MM.1S (cell line): Measurements from ENCODE around the gene CDC6.
A peak's percentile ranks its signal among the peaks of the same experiment; 100 is the strongest.

Source experiments
- DNase-seq: peaks from one replicate; pipeline ENCODE4 v3.0.0-alpha.2; 2015
- H2AFZ ChIP-seq: fragments of 300-600 bp; sonication (generic); 2 replicates; pipeline ENCODE4 v1.6.0; 2016; ENCODE audit warnings: antibody characterized with exemption, low read length
- H3F3A ChIP-seq: fragments of 300-600 bp; sonication (generic); 2 replicates; pipeline ENCODE4 v1.6.1; 2016; ENCODE audit warnings: mild to moderate bottlenecking, antibody characterized with exemption, low read length, moderate library complexity, mixed read lengths; ENCODE audit not compliant: insufficient read depth
- H3K27ac ChIP-seq: fragments of 300-600 bp; sonication (generic); 2 replicates; pipeline ENCODE4 v1.5.1; 2016; ENCODE audit warnings: mild to moderate bottlenecking, low read length
- H3K27me3 ChIP-seq: fragments of 300-600 bp; sonication (generic); replicated peaks from 2 replicates; pipeline ENCODE4 v1.6.0; 2016; ENCODE audit warnings: low read length; ENCODE audit not compliant: insufficient read depth
- H3K36me3 ChIP-seq: fragments of 300-600 bp; sonication (generic); replicated peaks from 2 replicates; pipeline ENCODE4 v1.6.1; 2016; ENCODE audit warnings: mild to moderate bottlenecking, low read length, mixed read lengths; ENCODE audit not compliant: insufficient read depth
- H3K4me1 ChIP-seq: fragments of 300-600 bp; sonication (generic); 2 replicates; pipeline ENCODE4 v1.6.1; 2016; ENCODE audit warnings: low read length, mixed read lengths
- H3K4me2 ChIP-seq: fragments of 300-600 bp; sonication (generic); 2 replicates; pipeline ENCODE4 v1.6.0; 2016; ENCODE audit warnings: low read depth, low read length
- H3K4me3 ChIP-seq: fragments of 300-600 bp; sonication (generic); 2 replicates; pipeline ENCODE4 v1.5.1; 2016; ENCODE audit warnings: low read length, mixed read lengths
- H3K79me2 ChIP-seq: fragments of 300-600 bp; sonication (generic); 2 replicates; pipeline ENCODE4 v1.6.1; 2016; ENCODE audit warnings: mixed run types, low read length, mixed read lengths
- H3K9ac ChIP-seq: fragments of 300-600 bp; sonication (generic); 2 replicates; pipeline ENCODE4 v1.6.1; 2016; ENCODE audit warnings: low read length, mixed read lengths
- H3K9me2 ChIP-seq: fragments of 300-600 bp; sonication (generic); replicated peaks from 2 replicates; pipeline ENCODE4 v1.6.1; 2016; ENCODE audit warnings: mild to moderate bottlenecking, low read length, mixed read lengths; ENCODE audit not compliant: insufficient read depth
- H3K9me3 ChIP-seq: fragments of 300-600 bp; sonication (generic); replicated peaks from 2 replicates; pipeline ENCODE4 v1.6.1; 2016; ENCODE audit warnings: mild to moderate bottlenecking, low read length, mixed read lengths; ENCODE audit not compliant: insufficient read depth
- H4K20me1 ChIP-seq: fragments of 300-600 bp; sonication (generic); 2 replicates; pipeline ENCODE4 v1.6.1; 2016; ENCODE audit warnings: mild to moderate bottlenecking, low read length, moderate library complexity, mixed read lengths; ENCODE audit not compliant: insufficient read depth
- EZH2 ChIP-seq: fragments of 300-600 bp; sonication (generic); optimal IDR thresholded peaks from 2 replicates; pipeline ENCODE3; 2017; ENCODE audit warnings: low read depth, mild to moderate bottlenecking, antibody characterized with exemption, low read length, mixed read lengths
- EZH2phosphoT487 ChIP-seq: fragments of 300-600 bp; sonication (generic); IDR thresholded peaks from 2 replicates; pipeline ENCODE4 v1.6.1; 2018; ENCODE audit warnings: antibody characterized with exemption, low read length
- TF ChIP-seq, protein P1 (sequence below): fragments of 300-600 bp; sonication (generic); IDR thresholded peaks from 2 replicates; pipeline ENCODE4 v1.5.1; 2016; ENCODE audit warnings: antibody characterized with exemption, low read length, mixed read lengths

The CDC6 gene, protein sequence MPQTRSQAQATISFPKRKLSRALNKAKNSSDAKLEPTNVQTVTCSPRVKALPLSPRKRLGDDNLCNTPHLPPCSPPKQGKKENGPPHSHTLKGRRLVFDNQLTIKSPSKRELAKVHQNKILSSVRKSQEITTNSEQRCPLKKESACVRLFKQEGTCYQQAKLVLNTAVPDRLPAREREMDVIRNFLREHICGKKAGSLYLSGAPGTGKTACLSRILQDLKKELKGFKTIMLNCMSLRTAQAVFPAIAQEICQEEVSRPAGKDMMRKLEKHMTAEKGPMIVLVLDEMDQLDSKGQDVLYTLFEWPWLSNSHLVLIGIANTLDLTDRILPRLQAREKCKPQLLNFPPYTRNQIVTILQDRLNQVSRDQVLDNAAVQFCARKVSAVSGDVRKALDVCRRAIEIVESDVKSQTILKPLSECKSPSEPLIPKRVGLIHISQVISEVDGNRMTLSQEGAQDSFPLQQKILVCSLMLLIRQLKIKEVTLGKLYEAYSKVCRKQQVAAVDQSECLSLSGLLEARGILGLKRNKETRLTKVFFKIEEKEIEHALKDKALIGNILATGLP

DNA sequence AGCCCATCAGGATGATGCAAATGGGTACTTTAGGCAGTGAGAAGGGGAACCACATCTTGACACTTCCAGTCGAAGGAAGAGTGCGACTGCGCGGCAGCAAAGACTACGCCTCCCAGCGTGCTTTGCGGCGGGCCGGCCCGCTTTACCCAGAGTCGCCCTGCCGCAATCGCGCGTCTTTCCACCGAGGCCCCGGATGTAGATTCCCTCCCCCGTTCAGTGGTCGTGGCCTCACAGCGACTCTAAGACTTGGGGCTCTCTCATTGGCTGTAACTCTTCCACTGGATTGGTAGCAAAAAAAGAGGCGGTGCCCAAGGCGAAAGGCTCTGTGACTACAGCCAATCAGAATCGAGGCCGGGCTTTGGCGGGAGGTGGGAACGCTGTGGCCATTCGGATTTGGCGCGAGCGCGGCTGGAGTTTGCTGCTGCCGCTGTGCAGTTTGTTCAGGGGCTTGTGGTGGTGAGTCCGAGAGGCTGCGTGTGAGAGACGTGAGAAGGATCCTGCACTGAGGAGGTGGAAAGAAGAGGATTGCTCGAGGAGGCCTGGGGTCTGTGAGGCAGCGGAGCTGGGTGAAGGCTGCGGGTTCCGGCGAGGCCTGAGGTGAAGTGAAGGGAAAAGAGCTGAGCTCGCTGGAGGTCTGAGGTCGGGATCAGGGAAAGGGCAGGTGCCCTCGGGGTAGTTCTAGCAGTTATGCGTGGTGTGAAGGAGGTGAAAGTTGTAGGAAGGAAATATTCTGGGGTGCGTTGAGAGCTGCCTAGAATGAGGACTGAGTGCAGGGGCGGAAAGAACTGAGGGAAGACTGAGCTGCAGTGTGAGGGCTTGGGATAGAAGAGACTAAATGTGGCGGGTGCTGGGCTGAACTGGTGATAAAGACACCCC is at the start of gene CDC6:
TSS of gene CDC6 (plus strand) at position 386 of the 876 bp plus-strand sequence. CDS start 1,542 bp downstream, outside the sequence.
- Histone ChIP-seq H3K27me3 (no peaks in the 10 kb centered on the region), H3K9me2 (no peaks in the 10 kb centered on the region), H3K27ac (peak within 1 kb of the TSS; percentile 91), H3F3A (peaks cover 9% of the 10 kb centered on the region), H3K9me3 (no peaks in the 10 kb centered on the region), H3K4me2 (peak within 1 kb of the TSS; percentile 84), H2AFZ (peak within 1 kb of the TSS; percentile 84), H3K36me3 (peaks cover 11% of the 10 kb centered on the region; the same call in 1 of the 2 replicates), H4K20me1 (peaks cover 10% of the 10 kb centered on the region; the same call in 1 of the 2 replicates), H3K4me3 (peak within 1 kb of the TSS; percentile 99), H3K4me1 (peaks cover 25% of the 10 kb centered on the region), H3K9ac (peak within 1 kb of the TSS; percentile 96), H3K79me2 (peaks cover 43% of the 10 kb centered on the region)
- TF ChIP-seq, protein P1, sequence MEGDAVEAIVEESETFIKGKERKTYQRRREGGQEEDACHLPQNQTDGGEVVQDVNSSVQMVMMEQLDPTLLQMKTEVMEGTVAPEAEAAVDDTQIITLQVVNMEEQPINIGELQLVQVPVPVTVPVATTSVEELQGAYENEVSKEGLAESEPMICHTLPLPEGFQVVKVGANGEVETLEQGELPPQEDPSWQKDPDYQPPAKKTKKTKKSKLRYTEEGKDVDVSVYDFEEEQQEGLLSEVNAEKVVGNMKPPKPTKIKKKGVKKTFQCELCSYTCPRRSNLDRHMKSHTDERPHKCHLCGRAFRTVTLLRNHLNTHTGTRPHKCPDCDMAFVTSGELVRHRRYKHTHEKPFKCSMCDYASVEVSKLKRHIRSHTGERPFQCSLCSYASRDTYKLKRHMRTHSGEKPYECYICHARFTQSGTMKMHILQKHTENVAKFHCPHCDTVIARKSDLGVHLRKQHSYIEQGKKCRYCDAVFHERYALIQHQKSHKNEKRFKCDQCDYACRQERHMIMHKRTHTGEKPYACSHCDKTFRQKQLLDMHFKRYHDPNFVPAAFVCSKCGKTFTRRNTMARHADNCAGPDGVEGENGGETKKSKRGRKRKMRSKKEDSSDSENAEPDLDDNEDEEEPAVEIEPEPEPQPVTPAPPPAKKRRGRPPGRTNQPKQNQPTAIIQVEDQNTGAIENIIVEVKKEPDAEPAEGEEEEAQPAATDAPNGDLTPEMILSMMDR, result no peak
- TF ChIP-seq EZH2phosphoT487 (no peak), EZH2 (no peak)
- peak; percentile 100 for DNase-seq

DNA sequence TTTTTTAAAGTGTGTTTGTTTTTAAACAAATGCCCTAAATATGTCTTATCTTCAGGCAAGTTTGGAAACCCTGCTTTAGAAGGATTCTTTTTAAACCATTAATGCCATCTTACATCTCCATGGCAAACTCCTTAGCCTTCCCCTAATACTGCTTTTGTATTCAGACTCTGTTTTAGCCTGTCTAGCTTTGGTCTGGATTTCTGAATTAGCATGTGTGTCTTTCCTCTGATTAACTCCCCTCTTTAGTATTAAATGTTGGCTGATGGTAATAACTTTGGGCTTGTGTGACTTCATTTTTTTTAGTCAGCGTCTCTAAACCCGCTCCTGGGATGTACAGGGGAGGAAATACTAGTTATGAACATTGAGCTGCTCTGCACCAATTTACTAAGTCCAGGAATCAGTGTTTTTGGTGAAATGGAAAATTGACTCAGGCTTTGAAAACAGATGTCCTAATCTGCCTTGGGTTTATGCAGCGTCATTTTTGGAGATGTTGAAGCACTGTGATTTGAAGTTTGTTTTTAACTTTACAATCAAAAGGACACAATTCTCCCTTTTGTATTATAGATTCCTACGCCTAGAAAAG is 46.3 kb upstream of the CDC6 start:
- Histone ChIP-seq H4K20me1 (no peaks in the 10 kb centered on the region), H3K4me3 (no peak overlapping the region), H3K4me2 (no peak overlapping the region), H3K9me2 (no peaks in the 10 kb centered on the region), H3K9me3 (no peaks in the 10 kb centered on the region), H3K27me3 (no peaks in the 10 kb centered on the region), H3K4me1 (no peaks in the 10 kb centered on the region), H3K9ac (no peak overlapping the region), H3K27ac (no peak overlapping the region), H3K36me3 (no peaks in the 10 kb centered on the region), H2AFZ (no peak overlapping the region), H3F3A (no peaks in the 10 kb centered on the region), H3K79me2 (peaks cover 42% of the 10 kb centered on the region)
- TF ChIP-seq, protein P1, result no peak
- DNase-seq, result no peak

DNA sequence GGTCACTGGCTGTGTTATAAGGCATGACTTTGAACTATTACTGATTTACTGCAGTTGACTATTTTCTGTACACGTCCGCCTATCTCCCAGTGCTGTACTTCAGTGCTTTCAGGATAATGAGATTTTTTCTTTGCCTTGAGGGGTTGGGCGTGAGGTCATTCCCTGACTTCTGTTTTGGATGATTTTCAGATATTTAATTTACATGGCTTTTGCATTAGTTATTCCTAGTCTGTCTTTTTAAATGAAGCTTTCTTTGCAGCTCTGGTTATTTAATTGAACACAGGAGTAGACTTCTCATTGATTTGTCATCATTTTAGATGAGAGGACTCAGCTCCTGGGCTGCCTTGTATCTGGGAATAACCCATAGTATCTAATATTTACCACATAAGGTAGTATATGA is 44.9 kb upstream of the CDC6 start:
- peaks cover 49% of the 10 kb centered on the region for H3K79me2 ChIP-seq

More for the DNA sequence above, 44.9 kb upstream of the CDC6 start:
- Histone ChIP-seq H3K27me3 (no peaks in the 10 kb centered on the region), H3K9ac (no peak overlapping the region), H4K20me1 (no peaks in the 10 kb centered on the region), H3F3A (no peaks in the 10 kb centered on the region), H2AFZ (no peak overlapping the region), H3K9me2 (no peaks in the 10 kb centered on the region), H3K4me1 (no peaks in the 10 kb centered on the region), H3K36me3 (no peaks in the 10 kb centered on the region), H3K9me3 (no peaks in the 10 kb centered on the region), H3K4me3 (no peak overlapping the region), H3K27ac (no peak overlapping the region), H3K4me2 (no peak overlapping the region)
- no peak for DNase-seq
- no peak for TF ChIP-seq EZH2phosphoT487
- TF ChIP-seq, protein P1, result no peak
- no peak for TF ChIP-seq EZH2
